Hematopoietic multipotent progenitor cell treated with erythropoietin and hydrocortisone succinate and interleukin-3 and kit ligand, for 6 days (in vitro differentiated cells): ENCODE measurements around the gene SLC13A5.
"Not testable (repeated sequence)": the region's sequence is repeated elsewhere in the genome, so short reads cannot be mapped to it uniquely, and the experiment has no call there.

Source experiments
- DNase-seq: peaks from one replicate; pipeline ENCODE4 v3.0.0-alpha.2; 2015

The SLC13A5 gene

DNA sequence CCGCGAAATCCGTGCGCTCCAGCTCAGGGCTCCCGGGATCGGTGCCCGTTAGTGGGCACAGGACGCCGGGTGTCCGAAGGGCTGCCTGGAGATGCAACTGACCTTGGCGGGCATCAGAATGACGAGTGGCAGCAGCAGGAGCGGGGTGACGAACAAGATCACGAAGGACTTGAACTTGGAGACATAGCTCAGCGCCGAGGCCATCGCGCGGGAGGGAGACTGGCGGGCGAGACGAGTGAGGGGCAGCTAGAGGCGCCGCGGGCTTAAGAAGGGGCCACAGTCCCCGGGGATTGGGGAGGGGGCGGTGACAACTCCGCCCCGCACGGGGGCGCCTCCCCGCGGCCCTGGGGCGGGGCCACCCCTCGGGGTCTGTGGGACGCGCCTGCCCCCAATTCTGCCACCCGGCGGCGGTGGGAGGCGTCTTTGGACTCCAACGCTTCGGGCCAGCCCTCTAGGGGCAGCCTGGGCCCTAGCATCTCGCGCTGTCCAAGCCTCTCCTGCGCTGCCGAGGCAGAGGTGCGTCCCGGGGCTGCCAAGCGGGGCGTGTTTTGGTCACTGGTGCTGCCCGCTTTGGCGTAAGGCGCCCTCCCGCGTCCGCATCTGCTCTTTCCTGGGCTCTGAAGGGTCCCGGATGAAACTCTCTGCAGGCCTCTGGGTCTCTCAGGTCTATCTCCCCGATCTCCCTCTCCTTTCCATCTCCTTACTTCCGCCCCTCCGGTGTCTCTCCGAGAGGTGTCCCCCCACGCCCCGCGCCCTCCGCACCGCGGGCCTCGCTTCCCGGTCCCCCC, at the start of gene SLC13A5:
Gene SLC13A5, minus strand, starts transcription at position 240 of the 788 bp plus-strand sequence. Its CDS starts 36 bp downstream, at position 204.
- peak; percentile 63 for DNase-seq

DNA sequence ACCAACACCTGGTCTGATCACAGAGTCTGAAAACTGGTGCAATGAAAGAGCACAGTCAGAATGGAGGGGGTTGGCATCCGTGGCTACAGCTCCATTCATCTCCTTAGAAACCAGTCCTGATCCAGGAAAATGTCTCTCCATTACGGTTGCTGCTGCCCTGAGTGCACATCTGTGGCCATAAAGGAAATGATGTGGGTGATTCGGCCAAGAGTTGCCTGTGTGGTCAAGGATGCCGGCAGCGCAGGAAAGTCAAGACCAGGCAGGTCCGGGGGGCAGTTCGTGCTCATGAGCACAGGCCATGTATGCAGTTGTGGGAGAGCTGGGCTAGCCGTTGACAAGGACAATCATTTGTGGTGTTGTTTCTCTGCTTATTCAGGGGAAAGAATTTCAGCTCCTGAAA, 48.6 kb upstream of the SLC13A5 start:
- DNase-seq, result no peak

DNA sequence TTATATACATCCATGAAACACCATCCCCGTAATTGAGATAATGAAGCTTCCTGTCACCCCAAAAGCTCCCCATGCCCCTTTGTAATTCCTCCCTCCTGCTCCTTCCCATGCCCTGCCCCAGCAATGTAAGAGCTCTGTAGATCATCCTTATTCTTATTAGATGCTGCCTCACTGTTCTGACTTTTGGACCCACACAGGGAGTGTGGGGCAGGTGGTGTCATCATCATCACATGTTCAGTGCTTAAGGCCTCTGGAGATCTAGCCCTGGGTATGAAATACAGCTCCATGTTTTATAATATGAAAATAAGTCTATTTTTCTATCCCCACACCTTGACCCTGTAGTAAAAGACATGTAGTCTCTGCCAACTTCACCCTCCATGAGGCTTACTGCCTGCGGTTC, 44.6 kb upstream of the SLC13A5 start:
- no peak for DNase-seq

DNA sequence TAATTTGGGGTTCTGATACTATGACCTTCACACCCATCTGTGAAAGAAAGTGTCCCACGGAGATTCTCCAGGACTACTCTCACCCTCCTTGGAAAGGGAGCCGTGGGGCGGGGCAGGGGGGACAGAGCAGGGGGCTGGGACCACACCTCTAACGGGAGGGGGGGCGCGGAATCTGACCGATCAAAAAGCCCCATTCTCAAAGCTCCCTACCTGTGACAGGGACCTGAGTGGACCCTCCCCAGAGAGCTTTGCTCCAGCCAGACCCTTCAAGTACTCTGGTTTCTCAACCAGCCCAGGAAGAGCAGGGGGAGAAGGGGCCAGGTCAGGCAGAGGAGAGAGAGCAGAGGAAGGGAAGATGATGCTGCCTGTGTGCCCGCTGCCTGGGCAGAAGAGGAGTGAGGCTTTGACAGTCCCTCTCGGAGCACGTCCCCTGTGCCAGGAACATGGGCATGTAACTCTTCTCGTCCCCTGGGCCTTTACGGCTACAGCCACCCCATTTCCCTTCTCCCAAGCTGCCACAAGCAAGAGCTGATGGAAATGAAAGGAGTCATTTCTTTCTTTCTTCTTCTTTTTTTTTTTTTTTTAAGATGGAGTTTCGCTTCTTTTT, 43.4 kb upstream of the SLC13A5 start:
- no peak for DNase-seq

DNA sequence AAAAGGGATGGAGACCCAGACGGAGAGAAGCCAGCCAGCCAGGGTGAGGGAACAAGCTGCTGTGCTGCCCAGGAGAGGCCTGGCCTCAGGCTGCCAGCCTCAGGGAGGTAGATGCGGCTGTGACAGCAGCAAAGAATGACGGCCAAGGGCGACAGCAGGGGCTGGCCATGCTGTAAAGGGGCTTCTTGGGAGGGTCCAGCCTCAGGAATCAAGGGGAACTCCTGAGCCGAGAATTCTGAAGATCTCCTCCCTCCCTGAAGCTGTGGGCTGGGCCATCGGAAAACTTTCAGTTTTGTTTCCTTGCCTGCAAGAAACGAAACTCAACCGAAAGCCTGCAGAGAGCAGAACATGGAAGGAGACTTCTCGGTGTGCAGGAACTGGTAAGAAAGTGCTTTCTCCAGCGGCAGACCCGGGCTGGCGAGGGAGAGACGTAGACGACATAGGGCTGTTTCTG, 42.6 kb upstream of the SLC13A5 start, which contains the start of gene XAF1:
Gene XAF1, plus strand, starts transcription at position 316 of the 454 bp plus-strand sequence. Its CDS starts 33 bp downstream, at position 349.
- DNase-seq, result peak; percentile 65

DNA sequence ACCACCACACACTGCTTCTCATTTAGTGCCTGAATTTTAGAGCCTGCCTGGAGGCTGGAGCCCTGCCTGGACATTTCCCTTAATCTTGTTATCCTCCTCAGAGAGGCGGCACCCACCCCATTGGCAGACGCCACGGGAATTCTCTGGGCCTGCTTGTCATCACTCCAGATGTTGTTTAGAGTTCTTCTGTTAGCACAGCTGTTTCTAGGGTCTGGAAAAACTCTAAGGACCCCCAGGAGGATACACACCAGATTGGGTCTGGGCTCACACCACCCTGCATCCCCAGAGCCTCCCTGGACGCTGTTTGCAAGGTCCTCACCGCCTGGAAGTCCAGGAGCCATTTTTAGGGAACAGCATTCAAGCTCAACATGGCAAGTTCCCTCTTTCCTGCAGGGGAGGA, 42.1 kb upstream of the SLC13A5 start:
- no peak for DNase-seq

DNA sequence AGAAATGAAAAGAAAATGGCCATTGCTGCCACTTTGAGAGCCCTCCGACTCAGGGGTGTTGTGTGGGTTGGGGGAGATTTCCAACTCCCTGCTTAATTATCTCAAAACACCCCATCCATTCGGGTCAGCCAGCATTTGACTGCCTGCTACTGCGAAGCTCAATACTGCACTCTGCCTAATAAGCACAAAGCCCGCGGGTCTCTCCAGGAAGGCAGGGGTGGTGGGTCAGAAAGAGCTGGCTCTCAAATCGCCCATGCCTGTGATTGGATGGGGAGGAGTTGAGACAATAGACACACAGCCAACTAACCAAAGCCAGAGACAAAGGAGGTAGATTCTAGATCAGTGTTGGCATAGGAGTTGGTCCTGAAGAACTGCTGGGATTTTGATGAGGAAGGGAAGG, 40.4 kb upstream of the SLC13A5 start:
- no peak for DNase-seq

DNA sequence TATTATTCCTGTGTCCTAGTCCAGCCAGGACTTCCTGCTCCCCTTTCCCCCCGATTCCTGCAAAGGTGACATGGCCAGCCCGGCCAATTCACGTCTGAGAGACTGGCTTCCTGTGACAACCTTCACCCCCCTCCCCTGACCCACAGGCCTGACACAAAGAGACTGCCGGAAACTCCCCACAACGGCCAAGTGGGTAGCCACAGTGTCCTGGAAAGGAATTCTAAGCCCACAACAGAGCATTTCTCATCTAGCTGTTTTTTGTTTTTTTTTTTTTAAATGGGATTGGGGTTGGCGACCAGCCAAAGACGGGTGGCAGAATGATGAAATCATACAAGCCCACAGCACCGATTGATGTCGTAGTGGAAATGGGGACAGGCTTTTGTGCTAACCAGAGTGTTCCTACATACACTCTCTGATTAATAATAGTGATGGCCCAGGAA, 39.9 kb upstream of the SLC13A5 start:
- peak; percentile 67 for DNase-seq

DNA sequence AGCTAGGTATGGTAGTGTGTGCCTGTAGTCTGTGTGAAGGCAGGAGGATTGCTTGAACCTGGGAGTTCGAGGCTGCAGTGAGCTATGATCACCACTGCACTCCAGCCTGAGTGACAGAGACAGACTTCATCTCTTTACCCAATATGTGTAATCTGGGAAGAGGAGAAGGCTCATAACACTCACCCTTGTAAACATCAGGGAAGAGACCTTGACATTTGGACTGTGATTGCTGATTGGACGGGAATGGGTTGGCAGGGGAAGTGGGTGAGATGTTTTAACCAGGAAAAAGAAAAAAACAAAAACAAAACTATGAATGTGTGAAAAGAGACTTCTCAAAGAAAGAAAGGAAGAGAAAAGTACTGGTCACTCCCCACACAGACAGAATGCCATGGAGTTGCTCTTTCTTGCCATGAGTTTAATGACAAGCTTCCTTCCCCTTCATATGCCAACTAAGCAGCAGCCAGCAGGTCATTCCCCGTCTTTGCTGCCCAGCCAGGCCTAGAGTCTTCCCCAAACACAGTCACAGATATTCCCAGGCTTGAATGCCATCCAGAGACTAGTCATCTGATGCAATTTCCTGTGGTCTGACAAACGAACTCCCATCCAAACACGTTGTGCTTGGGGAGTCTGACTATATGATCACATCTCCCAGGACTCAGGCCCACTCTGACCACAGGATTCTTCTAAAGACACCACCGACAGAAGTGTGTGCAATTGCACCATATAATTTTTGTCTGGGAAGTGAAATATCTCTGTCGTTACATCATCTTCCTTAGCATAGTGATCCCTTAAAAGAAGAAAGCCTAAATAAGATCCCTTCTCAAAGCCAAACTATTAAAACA, 39.1 kb upstream of the SLC13A5 start:
- peak; percentile 49 for DNase-seq

DNA sequence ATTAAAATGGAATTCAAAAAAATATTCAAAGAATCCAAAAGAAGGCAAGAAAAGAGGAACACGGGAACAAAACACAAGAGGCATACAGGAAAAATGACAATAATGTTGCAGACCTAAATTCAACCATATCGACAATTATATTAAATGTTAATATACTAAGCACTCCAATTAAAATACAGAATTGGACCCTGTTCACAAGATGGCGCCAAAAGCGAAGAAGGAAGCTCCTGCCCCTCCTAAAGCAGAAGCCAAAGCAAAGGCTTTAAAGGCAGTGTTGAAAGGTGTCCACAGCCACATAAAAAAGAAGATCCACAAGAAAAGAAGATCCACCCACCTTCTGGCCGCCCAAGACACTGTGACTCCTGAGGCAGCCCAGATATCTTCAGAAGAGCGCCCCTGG, 36.4 kb upstream of the SLC13A5 start:
- DNase-seq, result peak; percentile 64

DNA sequence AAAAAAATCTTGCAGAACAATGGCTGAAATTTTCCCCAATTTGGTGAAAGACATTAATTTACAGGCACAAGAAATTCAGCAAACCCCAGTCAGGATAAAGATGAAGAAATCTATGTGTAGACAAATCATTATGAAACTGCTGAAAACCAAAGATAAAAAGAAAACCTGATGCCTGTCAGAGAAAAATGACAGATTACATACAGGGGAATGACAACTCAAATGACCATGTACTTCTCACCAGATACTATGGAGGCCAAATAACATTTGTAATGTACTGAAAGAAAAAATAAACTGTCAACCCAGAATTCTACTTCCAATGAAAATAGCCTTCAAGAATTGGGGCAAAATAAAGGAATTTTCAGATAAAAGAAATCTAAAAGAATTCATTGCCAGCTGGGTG, 35.4 kb upstream of the SLC13A5 start:
- DNase-seq, result no peak

DNA sequence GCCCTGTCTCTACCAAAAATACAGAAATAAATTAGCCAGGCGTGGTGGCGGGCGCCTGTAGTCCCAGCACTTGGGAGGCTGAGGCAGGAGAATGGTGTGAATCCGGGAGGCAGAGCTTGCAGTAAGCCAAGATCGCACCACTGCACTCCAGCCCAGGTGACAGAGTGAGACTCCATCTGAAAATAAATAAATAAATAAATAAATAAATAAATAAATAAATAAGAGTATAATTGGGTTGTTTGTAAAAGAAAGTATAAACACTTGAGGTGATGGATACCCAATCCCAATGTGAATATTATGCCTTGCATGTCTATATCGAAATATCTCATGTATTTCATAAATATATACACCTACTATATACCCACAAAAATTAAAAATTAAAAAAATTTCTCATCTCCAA, 33.5 kb upstream of the SLC13A5 start:
- not testable (repeated sequence) for DNase-seq

DNA sequence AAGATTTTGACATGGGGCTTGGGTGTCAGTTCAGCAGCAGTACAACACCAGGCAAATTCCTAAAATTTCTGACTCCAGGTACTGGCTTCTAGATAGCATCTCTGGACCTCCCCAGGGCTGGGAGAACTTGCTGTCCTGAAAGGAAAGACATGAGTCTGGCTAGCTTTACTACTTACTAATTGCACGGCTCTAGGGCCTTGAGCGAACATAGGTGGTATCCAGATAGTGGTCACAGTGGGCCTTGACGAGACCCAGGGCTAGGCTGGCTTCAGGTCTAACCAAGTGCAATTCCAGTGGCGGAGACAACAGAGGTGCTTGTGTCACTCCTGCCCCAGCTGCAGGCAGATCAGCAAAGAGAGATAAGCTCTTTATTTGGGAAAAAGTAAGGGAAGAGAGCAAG, 16.4 kb upstream of the SLC13A5 start:
- DNase-seq, result no peak

DNA sequence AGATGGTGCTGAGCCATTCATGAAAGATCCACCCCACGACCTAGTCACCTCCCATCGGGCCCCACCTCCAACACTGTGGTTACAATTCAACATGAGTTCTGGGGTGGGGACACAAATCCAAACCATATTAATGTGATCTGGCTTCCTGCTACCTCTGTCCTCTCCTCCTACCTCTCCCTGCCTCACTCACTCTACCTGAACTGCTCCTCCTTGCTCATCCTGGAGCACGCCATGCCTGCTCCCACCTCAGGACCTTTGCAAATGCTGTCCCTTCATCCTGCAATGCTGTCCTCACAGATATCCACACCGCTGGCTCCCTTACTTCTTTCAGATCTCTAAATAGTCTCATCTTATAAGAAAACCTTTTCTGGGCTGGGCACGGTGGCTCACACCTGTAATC, 10.8 kb upstream of the SLC13A5 start:
- DNase-seq, result no peak

DNA sequence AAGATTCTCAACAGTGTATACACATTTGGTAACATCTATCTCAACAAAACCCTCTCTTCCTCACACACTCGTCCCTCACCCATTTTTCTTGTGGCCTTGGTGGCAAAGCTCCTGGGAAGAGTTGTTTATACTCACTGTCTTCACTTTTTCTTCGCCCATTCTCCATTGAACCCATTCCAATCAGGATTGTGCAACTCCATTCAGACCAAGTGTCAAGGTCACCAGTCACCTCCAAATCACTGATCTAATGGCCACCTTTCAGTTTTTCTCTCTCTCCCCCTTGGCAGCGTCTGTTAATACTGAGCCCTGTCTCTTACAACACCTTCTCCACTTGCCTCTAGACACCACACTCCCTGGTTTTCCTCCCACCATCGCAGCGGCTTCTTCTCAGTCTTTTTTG, 8.6 kb upstream of the SLC13A5 start:
- DNase-seq, result no peak

DNA sequence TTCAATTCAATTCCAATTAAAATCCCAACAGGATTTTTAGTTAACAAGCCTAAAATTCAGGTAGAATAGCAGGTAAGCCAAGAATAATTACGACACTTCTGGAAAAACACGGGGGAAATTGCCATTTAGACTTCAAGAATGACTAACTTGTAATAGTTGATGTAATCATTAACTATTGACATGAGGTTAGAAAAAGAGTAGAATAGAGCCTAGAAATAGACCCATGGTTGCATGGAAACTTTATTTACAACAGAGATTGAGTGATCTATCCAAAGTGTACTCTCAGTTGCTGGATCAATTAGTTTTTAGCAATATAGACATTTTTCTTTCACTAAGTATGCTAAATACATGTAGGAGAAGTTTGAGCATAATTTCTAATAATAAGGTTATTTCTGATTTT, 3.6 kb upstream of the SLC13A5 start:
- DNase-seq, result no peak

DNA sequence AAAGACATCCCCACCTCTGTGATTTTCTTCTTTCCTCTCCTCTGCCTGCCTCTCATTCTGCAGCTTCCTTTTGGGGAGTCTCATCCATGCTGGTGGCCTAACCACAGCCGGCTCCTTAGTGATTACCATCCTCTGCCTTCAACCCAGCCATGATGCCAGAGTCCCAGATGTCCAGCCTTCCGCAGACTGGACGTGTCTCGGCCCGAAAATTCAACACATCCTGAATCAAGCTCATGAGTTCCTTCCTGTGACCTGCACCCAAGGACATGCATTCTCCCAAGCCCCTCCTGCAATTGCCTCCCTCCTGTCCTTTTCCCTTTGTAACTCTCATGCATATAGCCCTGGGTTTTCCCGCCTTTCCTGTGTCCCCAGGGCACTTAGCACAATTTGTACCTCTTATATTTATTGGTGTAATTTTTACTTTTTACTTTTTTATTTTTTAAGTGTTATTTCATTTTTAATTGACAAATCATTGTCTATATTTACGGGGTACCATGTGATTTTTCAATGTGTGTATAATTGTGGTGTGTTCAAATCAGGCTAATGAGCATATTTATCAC, 1.2 kb upstream of the SLC13A5 start:
- no peak for DNase-seq

DNA sequence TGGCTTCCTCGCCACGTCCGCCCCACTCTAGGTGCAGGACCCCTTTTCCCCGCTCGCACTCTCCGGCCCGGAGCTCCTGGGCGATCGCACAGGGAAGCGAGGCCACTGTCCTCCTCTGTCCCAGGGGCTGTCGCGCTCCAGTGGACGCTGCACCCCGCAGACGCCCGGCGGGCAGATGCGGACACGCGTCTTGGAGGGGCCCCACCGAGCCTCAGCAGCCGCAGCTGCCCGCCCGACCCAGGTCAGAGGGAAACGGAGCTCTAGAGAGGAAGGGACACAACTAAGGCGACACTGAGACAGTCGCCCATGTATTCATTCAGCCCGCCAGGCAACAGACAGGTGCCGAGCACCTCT, 726 bp upstream of the SLC13A5 start:
- DNase-seq, result no peak

DNA sequence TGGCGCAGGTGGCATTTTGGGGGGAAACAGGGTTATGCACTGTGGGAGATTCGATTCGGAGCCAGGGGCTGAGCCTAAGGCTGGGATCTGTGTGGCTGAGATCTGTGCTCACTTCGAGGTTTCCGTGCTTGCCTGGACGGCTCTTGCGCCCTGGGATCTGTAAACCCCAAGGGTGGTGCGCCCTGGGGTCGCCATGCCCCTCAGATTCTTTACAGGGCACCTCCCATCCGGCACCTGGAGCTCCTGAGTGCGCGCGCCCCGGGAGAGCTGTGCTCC, 377 bp downstream of the SLC13A5 start:
- no peak for DNase-seq

DNA sequence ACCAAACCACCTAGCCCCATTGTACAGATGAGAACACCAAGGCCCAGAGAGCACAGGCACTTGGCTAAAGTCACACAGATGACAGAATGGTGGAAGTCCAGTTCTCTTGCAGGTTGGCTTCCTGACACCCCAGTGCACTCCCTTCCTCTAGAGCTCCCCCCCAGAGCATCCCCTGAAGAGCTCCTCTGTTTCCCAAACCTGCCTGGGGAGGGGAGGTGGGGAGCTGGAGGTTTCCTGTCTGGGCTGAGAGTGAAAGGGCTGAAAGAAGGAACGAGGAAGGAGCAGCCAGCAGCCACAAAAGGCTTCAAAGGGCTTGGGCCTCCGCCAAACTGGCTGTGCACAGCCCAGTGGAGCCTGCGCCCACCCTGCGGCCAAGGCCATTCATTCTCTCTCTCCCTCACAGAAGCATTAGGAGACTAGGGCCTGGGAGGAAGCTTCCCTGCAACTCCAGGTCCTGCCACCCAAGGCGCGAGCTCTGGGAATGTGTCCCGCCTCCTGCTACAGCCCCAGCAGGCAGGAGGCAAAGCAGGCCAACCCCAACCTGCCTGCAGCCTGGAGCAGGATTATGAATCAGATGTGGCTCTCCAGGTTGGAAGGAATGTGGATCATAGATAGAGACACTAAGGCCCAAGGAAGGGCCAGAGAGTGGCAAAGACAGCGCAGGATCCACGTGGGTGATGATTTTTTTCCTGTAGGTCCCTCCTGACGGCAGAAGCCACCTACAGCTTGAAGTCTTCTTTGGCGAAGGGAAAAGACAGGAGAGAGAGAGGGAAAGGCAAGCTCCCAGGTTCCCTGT, 913 bp downstream of the SLC13A5 start:
- DNase-seq, result peak; percentile 11

DNA sequence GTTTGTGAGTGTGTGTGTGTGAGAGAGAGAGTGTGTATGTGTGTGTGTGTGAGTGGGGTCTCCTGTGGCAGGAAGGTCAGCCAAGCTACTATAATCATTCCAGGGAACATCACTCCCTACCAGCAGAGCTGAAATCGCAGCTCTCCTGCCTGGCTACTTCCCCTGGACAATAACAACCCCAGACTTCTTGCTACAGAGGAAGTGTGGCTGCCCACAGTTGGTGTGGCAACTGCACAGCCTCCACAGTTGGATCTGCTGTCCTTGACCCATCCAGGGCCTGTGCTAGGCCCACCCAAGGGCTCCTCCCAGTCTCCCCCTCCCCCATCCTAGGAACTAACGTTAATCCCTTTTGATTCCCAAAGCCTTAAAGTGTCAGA, 1.5 kb downstream of the SLC13A5 start:
- DNase-seq, result peak; percentile 22

DNA sequence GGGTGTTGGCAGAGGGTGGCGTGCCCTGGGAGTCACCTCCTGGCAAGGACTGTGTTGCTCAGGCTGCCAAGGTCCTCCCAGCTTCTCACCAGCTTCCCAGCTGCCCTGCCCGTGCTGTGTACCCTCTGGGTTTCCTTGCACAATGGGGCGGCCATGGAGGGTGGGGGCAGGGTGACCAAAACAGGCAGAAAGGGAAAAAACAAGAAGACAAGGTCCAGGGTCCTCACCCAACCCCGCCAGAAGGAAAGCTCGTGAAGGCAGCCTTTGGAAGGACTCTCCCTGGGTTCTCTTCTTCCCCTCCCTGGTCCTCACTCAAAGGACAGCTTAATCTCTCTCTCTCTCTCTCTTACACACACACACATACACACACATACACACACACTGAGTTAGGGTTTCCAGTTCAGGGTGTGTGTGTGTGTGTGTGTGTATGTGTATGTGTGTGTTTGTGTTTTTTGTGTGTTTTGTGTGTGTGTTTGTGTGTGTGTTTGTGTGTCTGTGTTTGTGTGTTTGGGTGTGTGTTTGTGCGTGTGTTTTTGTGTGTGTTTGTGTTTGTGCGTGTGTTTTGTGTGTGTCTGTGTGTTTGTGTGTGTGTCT, 2.0 kb downstream of the SLC13A5 start:
- no peak for DNase-seq
